Gastrocnemius medialis (tissue), 4 donors: ENCODE data around the gene MIGA2. TPM values are rescaled to one million over a fixed set of nuclear protein-coding genes. Genes with fewer than 3 reads are reported as not detected.

ENCODE experiments used
- ATAC-seq, 2 donors: fragments of 150-250 bp; one replicate each; pipeline ENCODE4 v1.9.1; 2016
- DNase-seq, 2 donors: peaks; one replicate each; pipeline ENCODE4 v3.0.0-alpha.2; 2019
- H3K27ac ChIP-seq, 4 donors: fragments of 200-600 bp; sonication (generic); 1 replicate in 1 of 4; 2 replicates in 3 of 4; pipeline ENCODE4 v1.5.1; 2016 to 2018; ENCODE audit warnings: mild to moderate bottlenecking in 2 of 4, moderate library complexity in 1 of 4
- H3K27me3 ChIP-seq, 3 donors: fragments of 200-600 bp; sonication (generic) in 2 of 3; 1 replicate in 1 of 3; 2 replicates in 2 of 3; pipeline versions ENCODE4 v1.5.1 to v1.6.0; 2016 to 2019; ENCODE audit warnings: mild to moderate bottlenecking in 1 of 3, moderate library complexity in 1 of 3
- H3K36me3 ChIP-seq, 2 donors: fragments of 200-600 bp; sonication (generic) in 1 of 2; one replicate each; pipeline ENCODE4 v1.5.1; 2017 to 2018
- H3K4me1 ChIP-seq, 2 donors: fragments of 200-600 bp; sonication (generic) in 1 of 2; one replicate each; pipeline ENCODE4 v1.5.1; 2016 to 2017; ENCODE audit warnings: mild to moderate bottlenecking in 2 of 2
- H3K4me3 ChIP-seq, 4 donors: fragments of 200-600 bp; sonication (generic) in 3 of 4; 1 replicate in 1 of 4; 2 replicates in 3 of 4; pipeline ENCODE4 v1.5.1; 2016 to 2019; ENCODE audit warnings: mild to moderate bottlenecking in 2 of 4
- H3K9me3 ChIP-seq, 3 donors: fragments of 200-600 bp; sonication (generic) in 2 of 3; 1 replicate in 1 of 3; 2 replicates in 2 of 3; pipeline ENCODE4 v1.5.1; 2016 to 2019
- CTCF ChIP-seq, 5 experiments: fragments of 450-650 bp in 3 of 5; fragments of 200-600 bp in 2 of 5; sonication (generic) in 2 of 5; IDR thresholded peaks in 4 of 5; conservative IDR thresholded peaks in 1 of 5; 1 replicate in 4 of 5; 2 replicates in 1 of 5; pipeline ENCODE4 v1.5.1; 2016 to 2019; ENCODE audit warnings: antibody characterized with exemption in 5 of 5, mild to moderate bottlenecking in 3 of 5, moderate library complexity in 3 of 5
- POLR2A ChIP-seq, 2 donors: fragments of 450-650 bp; IDR thresholded peaks; one replicate each; pipeline ENCODE4 v1.6.1; 2017; ENCODE audit warnings: antibody characterized with exemption in 2 of 2, mild to moderate bottlenecking in 2 of 2, moderate library complexity in 2 of 2
- in situ Hi-C, 4 donors: fragments of 200-750 bp; cut with MboI; loops; one replicate each; pipeline versions ENCODE4 v1.15.0 to v1.8.0; 2017; ENCODE audit warnings: low sequenced_read_pairs in 4 of 4
- intact Hi-C: fragments of 100-400 bp; cut with DNase I; formaldehyde crosslinking; loops from one replicate; pipeline ENCODE4 v1.15.1; 2023; ENCODE audit warnings: low total_unique reads
- total RNA-seq, 4 donors: library from RNA; depleted of rRNA; stranded (reverse); fragments of >200 nt; gene quantifications; one replicate each; pipeline versions ENCODE4 v1.1.0 to v1.2.3, GENCODE V29; 2016

The MIGA2 gene
- total RNA-seq, 4 donors from 2014 or later = 5.8 to 20.6 (median 18.1) TPM

GRCh38 chr9:129058965-129059795 lies 22.8 kb downstream of the MIGA2 start:
- Histone ChIP-seq H3K27ac (no peak overlapping the region), H3K9me3 (no peaks in the 10 kb centered on the region), H3K4me1 (no peaks in the 10 kb centered on the region), H3K36me3 (peaks cover 0 to 60% of the 10 kb centered on the region in 2 donors), H3K4me3 (no peak overlapping the region), H3K27me3 (no peaks in the 10 kb centered on the region)
- no peak for DNase-seq
- in situ Hi-C loops (no loop called here), intact Hi-C loops (no loop called here)
- no peak for ATAC-seq
- no peak for TF ChIP-seq CTCF (IDR thresholded peaks at IDR 0.05 in 4 of 5, conservative IDR thresholded peaks at IDR 0.05 in 1 of 5)
- TF ChIP-seq POLR2A (IDR thresholded peaks at IDR 0.05) = no peak

- Histone ChIP-seq H3K27ac (no peak overlapping the region), H3K36me3 (peaks cover 0 to 59% of the 10 kb centered on the region in 2 donors), H3K4me1 (no peaks in the 10 kb centered on the region), H3K9me3 (no peaks in the 10 kb centered on the region), H3K4me3 (no peak overlapping the region), H3K27me3 (no peaks in the 10 kb centered on the region)
- in situ Hi-C loops (no loop called here), intact Hi-C loops (no loop called here)
- no peak for TF ChIP-seq CTCF (IDR thresholded peaks at IDR 0.05 in 4 of 5, conservative IDR thresholded peaks at IDR 0.05 in 1 of 5)
- TF ChIP-seq POLR2A (IDR thresholded peaks at IDR 0.05) = no peak
- no peak for DNase-seq
- ATAC-seq = no peak
These were observed 23.7 kb downstream of the MIGA2 start for GRCh38 chr9:129059796-129060785.

GRCh38 chr9:129060991-129061390 lies 24.6 kb downstream of the MIGA2 start:
- H3K4me1 ChIP-seq = no peaks in the 10 kb centered on the region
- H3K4me3 ChIP-seq = no peak overlapping the region
- peaks cover 0 to 68% of the 10 kb centered on the region in 2 donors for H3K36me3 ChIP-seq
- no peaks in the 10 kb centered on the region for H3K27me3 ChIP-seq
- ATAC-seq (no peak), DNase-seq (no peak)
- no peak for TF ChIP-seq CTCF (IDR thresholded peaks at IDR 0.05 in 4 of 5, conservative IDR thresholded peaks at IDR 0.05 in 1 of 5)
- no peak for TF ChIP-seq POLR2A (IDR thresholded peaks at IDR 0.05)
- intact Hi-C loops (no loop called here), in situ Hi-C loops (no loop called here)
- no peaks in the 10 kb centered on the region for H3K9me3 ChIP-seq
- H3K27ac ChIP-seq = no peak overlapping the region

- in situ Hi-C loops (no loop called here), intact Hi-C loops (no loop called here)
- TF ChIP-seq POLR2A (IDR thresholded peaks at IDR 0.05) (no peak), CTCF (IDR thresholded peaks at IDR 0.05 in 4 of 5, conservative IDR thresholded peaks at IDR 0.05 in 1 of 5) (no peak)
- Histone ChIP-seq H3K36me3 (peaks cover 0 to 72% of the 10 kb centered on the region in 2 donors), H3K27ac (no peak overlapping the region), H3K9me3 (no peaks in the 10 kb centered on the region), H3K27me3 (no peaks in the 10 kb centered on the region), H3K4me1 (no peaks in the 10 kb centered on the region), H3K4me3 (no peak overlapping the region)
- DNase-seq (no peak), ATAC-seq (no peak)
These were observed 26.6 kb downstream of the MIGA2 start for GRCh38 chr9:129063061-129063460.
